Measurements from ENCODE around the gene FAM53A.

- TF ChIP-seq CTCF (IDR thresholded peaks at IDR 0.05; ENCODE audit: poor library complexity) = no peak
- no peak for TF ChIP-seq EZH2 (IDR thresholded peaks at IDR 0.05; ENCODE audit: borderline replicate concordance)
- no peak for TF ChIP-seq EZH2phosphoT487 (IDR thresholded peaks at IDR 0.05; ENCODE audit: low read depth, severe bottlenecking, unreplicated experiment)
Observed at GRCh38 chr4:1655081-1655480, 29.0 kb downstream of the FAM53A start.
